SK-N-SH (cell line): ENCODE measurements around the gene MRPS23. TPM values are rescaled to one million over a fixed set of nuclear protein-coding genes. Genes with fewer than 3 reads are reported as not detected.
A peak's percentile ranks its signal among the peaks of the same experiment; 100 is the strongest.

Experiments used
- CTCF ChIA-PET: fragments of 300-600, 350-600 bp; formaldehyde crosslinking; extraction: SDS; loops from one replicate; lab custom pipeline; 2021; lab: Yijun Ruan, JAX
- POLR2A ChIA-PET: fragments of 350-600 bp; sonication (Branson Sonifier 250); formaldehyde crosslinking; extraction: SDS; loops from one replicate; lab custom pipeline; 2020; ENCODE audit warnings: antibody characterized with exemption, inconsistent platforms; lab: Yijun Ruan, JAX
- DNase-seq: peaks from one replicate; pipeline ENCODE4 v3.0.0; 2012
- H2AFZ ChIP-seq: fragments of 200-600 bp; sonication (generic); 2 replicates; pipeline ENCODE4 v1.8.1; 2016; ENCODE audit warnings: antibody characterized with exemption, mild to moderate bottlenecking, low read depth
- H3F3A ChIP-seq: fragments of 200-600 bp; sonication (generic); replicated peaks from 2 replicates; pipeline ENCODE3; 2016; ENCODE audit warnings: antibody characterized with exemption, mild to moderate bottlenecking; ENCODE audit not compliant: insufficient read depth
- H3K27ac ChIP-seq, 2 experiments: fragments of 200-500 bp in 1 of 2; fragments of 200-600 bp in 1 of 2; sonication (Bioruptor generic) in 1 of 2; sonication (generic), shearing (Covaris generic) in 1 of 2; 2 replicates each; pipeline versions ENCODE4 v1.5.1 to v1.6.1; 2014 to 2016; ENCODE audit warnings: low read depth in 2 of 2, inconsistent platforms in 1 of 2, low read length in 1 of 2, mild to moderate bottlenecking in 1 of 2, mixed read lengths in 1 of 2
- H3K27me3 ChIP-seq: fragments of 200-600 bp; sonication (generic), shearing (Covaris generic); 2 replicates; pipeline ENCODE4 v1.6.1; 2016; ENCODE audit warnings: mixed run types; ENCODE audit not compliant: insufficient read depth
- H3K36me3 ChIP-seq, 2 experiments: fragments of 200-500 bp in 1 of 2; fragments of 200-600 bp in 1 of 2; sonication (Bioruptor generic) in 1 of 2; sonication (generic) in 1 of 2; replicated peaks in 1 of 2; 2 replicates each; pipeline versions ENCODE3 to v1.5.1; 2014 to 2016; ENCODE audit warnings: low read length in 1 of 2, mild to moderate bottlenecking in 1 of 2; ENCODE audit not compliant: insufficient read depth in 2 of 2, control insufficient read depth in 1 of 2
- H3K4me1 ChIP-seq, 2 experiments: fragments of 200-500 bp in 1 of 2; fragments of 200-600 bp in 1 of 2; sonication (Bioruptor generic) in 1 of 2; sonication (generic), shearing (Covaris generic) in 1 of 2; 2 replicates each; pipeline versions ENCODE4 v1.5.1 to v1.6.1; 2014 to 2016; ENCODE audit warnings: low read depth in 1 of 2, low read length in 1 of 2, mixed run types in 1 of 2; ENCODE audit not compliant: insufficient read depth in 2 of 2, control insufficient read depth in 1 of 2
- H3K4me2 ChIP-seq: fragments of 200-600 bp; sonication (generic), shearing (Covaris generic); 2 replicates; pipeline ENCODE4 v1.6.1; 2017; ENCODE audit warnings: mixed run types
- H3K4me3 ChIP-seq, 2 experiments: fragments of 200-500 bp in 1 of 2; fragments of 200-600 bp in 1 of 2; sonication (Bioruptor generic) in 1 of 2; sonication (generic), shearing (Covaris generic) in 1 of 2; 2 replicates each; pipeline versions ENCODE4 v1.5.1 to v1.8.1; 2014 to 2016; ENCODE audit warnings: low read depth in 2 of 2, inconsistent platforms in 1 of 2, low read length in 1 of 2, mild to moderate bottlenecking in 1 of 2, mixed read lengths in 1 of 2, moderate library complexity in 1 of 2
- H3K79me2 ChIP-seq: fragments of 200-600 bp; sonication (generic); 2 replicates; pipeline ENCODE4 v1.8.1; 2017; ENCODE audit warnings: mild to moderate bottlenecking; ENCODE audit not compliant: insufficient read depth
- H3K9ac ChIP-seq: fragments of 200-600 bp; sonication (generic); 2 replicates; pipeline ENCODE4 v1.6.1; 2017; ENCODE audit warnings: mixed run types
- H3K9me2 ChIP-seq: fragments of 200-600 bp; sonication (generic); 2 replicates; pipeline ENCODE4 v1.6.1; 2017; ENCODE audit warnings: mixed run types
- H3K9me3 ChIP-seq: fragments of 200-600 bp; sonication (generic); 2 replicates; pipeline ENCODE4 v1.6.1; 2017; ENCODE audit warnings: mixed run types, mild to moderate bottlenecking, moderate library complexity
- H4K20me1 ChIP-seq: fragments of 200-600 bp; sonication (generic); 2 replicates; pipeline ENCODE4 v1.6.1; 2017; ENCODE audit warnings: mild to moderate bottlenecking, mixed run types; ENCODE audit not compliant: insufficient read depth
- CHD2 ChIP-seq: fragments of 150-350 bp; IDR thresholded peaks from 2 replicates; pipeline ENCODE4 v1.6.1; 2018; ENCODE audit warnings: low read length; ENCODE audit not compliant: partially characterized antibody
- ELF1 ChIP-seq: IDR thresholded peaks from 2 replicates; pipeline ENCODE4 v1.4.0; 2012
- FOSL2 ChIP-seq: IDR thresholded peaks from 2 replicates; pipeline ENCODE4 v1.4.0; 2012; ENCODE audit warnings: low read depth, mild to moderate bottlenecking, moderate library complexity, borderline replicate concordance
- GABPA ChIP-seq: IDR thresholded peaks from 2 replicates; pipeline ENCODE4 v1.4.0; 2012; ENCODE audit warnings: low read depth, mild to moderate bottlenecking
- GATA2 ChIP-seq: sonication (generic); formaldehyde crosslinking; IDR thresholded peaks from 2 replicates; pipeline ENCODE4 v1.5.0; 2020; ENCODE audit warnings: mild to moderate bottlenecking, missing genetic modification reagents
- JUND ChIP-seq: IDR thresholded peaks from 2 replicates; pipeline ENCODE4 v1.4.0; 2012
- MEF2A ChIP-seq: IDR thresholded peaks from 2 replicates; pipeline ENCODE4 v1.4.0; 2012; ENCODE audit warnings: low read depth, borderline replicate concordance
- NFIC ChIP-seq: IDR thresholded peaks from 2 replicates; pipeline ENCODE4 v1.4.0; 2012; ENCODE audit warnings: borderline replicate concordance
- PBX3 ChIP-seq: IDR thresholded peaks from 2 replicates; pipeline ENCODE4; 2012
- RAD21 ChIP-seq: IDR thresholded peaks from 2 replicates; pipeline ENCODE4 v1.6.1; 2012; ENCODE audit warnings: mild to moderate bottlenecking, low read length
- RXRA ChIP-seq: IDR thresholded peaks from 2 replicates; pipeline ENCODE4 v1.4.0; 2012; ENCODE audit warnings: low read depth, mild to moderate bottlenecking, borderline replicate concordance
- SIN3A ChIP-seq: IDR thresholded peaks from 2 replicates; pipeline ENCODE4 v1.6.1; 2012; ENCODE audit warnings: low read depth, mild to moderate bottlenecking, low read length, moderate library complexity, borderline replicate concordance
- USF1 ChIP-seq: IDR thresholded peaks from 2 replicates; pipeline ENCODE4 v1.4.0; 2012; ENCODE audit warnings: low read depth, borderline replicate concordance
- USF2 ChIP-seq: fragments of 150-350 bp; IDR thresholded peaks from 2 replicates; pipeline ENCODE4 v1.6.1; 2017; ENCODE audit warnings: antibody characterized with exemption, low read length, low read depth, borderline replicate concordance
- WGBS: methylation state at CpG from one replicate; pipeline ENCODE4 v1.1.6; 2017; ENCODE audit warnings: low lambda C conversion rate; 5-methylcytosine and 5-hydroxymethylcytosine counted together
- polyA plus RNA-seq, 3 experiments: library from polyadenylated mRNA; depleted of rRNA; stranded (reverse); fragments of >200 nt; gene quantifications; 2 replicates each; pipeline ENCODE4 v1.2.3, GENCODE V29; 2012

Gene MRPS23
- polyA plus RNA-seq, 1 of the 3 experiments (the other 2 are of a cell fraction) = 105 TPM

GRCh38 chr17:57871155-57871554, 21.3 kb upstream of the MRPS23 start:
- Histone ChIP-seq H3K9ac (no peak overlapping the region), H2AFZ (no peak overlapping the region), H3K4me3 (no peak overlapping the region), H4K20me1 (no peaks in the 10 kb centered on the region), H3K27me3 (no peaks in the 10 kb centered on the region), H3K9me3 (no peaks in the 10 kb centered on the region), H3K36me3 (peaks cover 15 to 34% of the 10 kb centered on the region in 2 experiments), H3K79me2 (peaks cover 28% of the 10 kb centered on the region), H3K4me1 (peaks cover 49 to 68% of the 10 kb centered on the region in 2 experiments; a peak in 3 of 4 replicates), H3K4me2 (no peak overlapping the region), H3K9me2 (no peaks in the 10 kb centered on the region), H3F3A (peaks cover 57% of the 10 kb centered on the region), H3K27ac (peak overlapping the region in 1 of 2 experiments; percentile 96; a peak in 2 of 4 replicates)
- TF ChIP-seq GATA2 (CRISPR knock-in tag) = no peak
- no peak for TF ChIP-seq ELF1
- no peak for TF ChIP-seq SIN3A
- no peak for TF ChIP-seq CHD2
- TF ChIP-seq NFIC = no peak
- no peak for TF ChIP-seq USF1
- no peak for DNase-seq
- 96% methylated on average over 7 of the region's 7 CpGs for WGBS
- CTCF ChIA-PET = interaction anchor here (0.8 to 25.6 kb wide), 7 partner anchors 14 to 317 kb away, joined by 3 to 1002 read pairs (median 7); partner anchors contain the start of genes SRSF1 and VEZF1
- POLR2A ChIA-PET = interaction anchor here (0.6 kb wide), 1 partner anchor 18 kb away, joined by 3 read pairs; no protein-coding TSS in a partner anchor

- peak overlapping the region; percentile 63 for H3K4me2 ChIP-seq
- peak overlapping the region; percentile 39 to 96; a peak in 3 of 4 replicates for H3K27ac ChIP-seq
- CTCF ChIA-PET = interaction anchor here (0.6 to 25.6 kb wide), 12 partner anchors 8 to 859 kb away, joined by 3 to 1002 read pairs (median 4); partner anchors contain the start of genes SRSF1 and VEZF1
- DNase-seq = no peak
- H3K4me3 ChIP-seq = no peak overlapping the region
- H3K27me3 ChIP-seq = no peaks in the 10 kb centered on the region
- POLR2A ChIA-PET = no interaction called here
- H3K9me3 ChIP-seq = no peaks in the 10 kb centered on the region
- no peaks in the 10 kb centered on the region for H3K9me2 ChIP-seq
- no peak overlapping the region for H2AFZ ChIP-seq
- H3K79me2 ChIP-seq = peaks cover 25% of the 10 kb centered on the region
- peak overlapping the region; percentile 47 for H3K9ac ChIP-seq
- H4K20me1 ChIP-seq = no peaks in the 10 kb centered on the region
- H3K36me3 ChIP-seq = peaks cover 18 to 37% of the 10 kb centered on the region in 2 experiments
- H3F3A ChIP-seq = peaks cover 52% of the 10 kb centered on the region
- H3K4me1 ChIP-seq = peaks cover 40 to 61% of the 10 kb centered on the region in 2 experiments; a peak in 3 of 4 replicates
- TF ChIP-seq JUND (no peak), USF2 (no peak), RAD21 (no peak), GABPA (no peak), MEF2A (no peak), PBX3 (no peak), FOSL2 (no peak), NFIC (no peak), RXRA (no peak)
These were observed 20.4 kb upstream of the MRPS23 start for GRCh38 chr17:57870283-57870635.
